Stimulated activated CD4-positive, alpha-beta T cell treated with anti-CD3 and anti-CD28 coated beads, Interleukin-1b, Interleukin-23, amount 100 ng/mL, for 24 hours (primary cell): ENCODE measurements around the gene ANKRD45.
"Not testable (repeated sequence)": the region's sequence is repeated elsewhere in the genome, so short reads cannot be mapped to it uniquely, and the experiment has no call there.

Experiments used
- DNase-seq, 4 experiments: peaks; one replicate each; pipeline ENCODE4 v3.0.0-alpha.2; 2020; ENCODE audit warnings: low read depth in 4 of 4, low spot score in 1 of 4

Gene ANKRD45

GRCh38 chr1:173573596-173573995, 96.1 kb downstream of the ANKRD45 start:
- DNase-seq, result no peak

DNA sequence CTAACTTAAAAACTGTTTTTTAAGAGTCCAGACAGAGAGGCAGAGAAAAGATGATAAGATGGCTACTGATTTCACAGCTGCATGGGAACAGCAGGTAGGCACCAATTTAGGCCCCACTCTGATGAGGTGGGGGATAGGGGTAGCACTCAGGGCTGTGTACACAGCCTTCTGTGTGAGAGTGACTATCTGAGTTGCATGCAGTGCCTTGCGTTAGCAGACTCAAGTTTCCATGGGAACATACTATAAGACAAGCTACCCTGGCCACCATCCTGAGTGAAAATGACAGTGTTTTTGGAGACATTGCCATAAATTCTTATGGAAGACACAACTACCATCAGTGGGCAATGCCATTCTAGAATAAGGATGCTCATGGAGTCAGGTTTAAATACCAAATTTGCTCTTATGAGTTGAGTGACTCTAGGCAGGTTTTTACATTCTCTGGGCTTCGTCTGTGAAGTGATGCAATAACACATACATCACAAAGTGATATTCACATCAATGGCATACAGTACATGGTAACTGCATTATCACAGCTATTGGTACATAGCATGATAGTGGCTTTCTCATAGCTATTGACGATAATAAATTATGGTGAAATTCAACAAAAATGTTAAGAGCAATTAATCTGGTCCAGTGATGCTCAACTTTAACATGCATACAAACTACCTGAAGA, 97.3 kb downstream of the ANKRD45 start:
- DNase-seq, result no peak

DNA sequence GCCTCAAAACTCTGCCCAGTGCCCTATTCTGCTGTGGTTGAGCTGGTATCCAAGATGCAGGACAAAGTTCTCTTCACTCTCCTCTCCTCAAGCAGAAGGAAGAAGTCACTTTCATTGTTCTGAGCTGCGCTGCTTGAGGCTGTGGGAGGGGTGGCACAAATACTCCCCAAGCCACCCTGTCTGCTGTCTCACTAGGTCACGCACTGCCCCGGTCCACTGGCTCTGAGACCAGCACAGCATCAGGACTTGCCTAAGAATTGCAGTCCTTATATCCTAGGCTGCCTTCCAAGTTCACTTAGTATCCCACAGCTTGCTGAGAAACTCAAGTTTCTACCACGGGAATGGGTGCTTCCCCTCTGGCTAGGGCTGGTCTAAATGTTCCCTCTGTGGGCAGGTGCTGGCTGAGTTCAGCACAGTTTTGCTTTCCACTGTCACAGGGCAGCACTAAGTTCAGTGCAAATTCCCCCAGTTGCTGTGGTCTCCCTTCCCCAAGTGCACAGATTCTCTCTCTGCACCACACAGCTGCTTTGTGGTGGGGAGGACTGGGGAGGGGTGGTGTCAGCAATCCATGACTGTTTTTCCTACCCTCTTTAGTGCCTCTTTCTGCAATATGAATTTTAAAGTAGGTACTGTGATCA, 99.2 kb downstream of the ANKRD45 start:
- no peak for DNase-seq

GRCh38 chr1:173568483-173568882, 101.2 kb downstream of the ANKRD45 start:
- DNase-seq, result no peak

- not testable (repeated sequence) for DNase-seq
Measured at GRCh38 chr1:173563846-173564245, 105.8 kb downstream of the ANKRD45 start.

GRCh38 chr1:173562813-173563212, 106.8 kb downstream of the ANKRD45 start:
- no peak for DNase-seq

DNA sequence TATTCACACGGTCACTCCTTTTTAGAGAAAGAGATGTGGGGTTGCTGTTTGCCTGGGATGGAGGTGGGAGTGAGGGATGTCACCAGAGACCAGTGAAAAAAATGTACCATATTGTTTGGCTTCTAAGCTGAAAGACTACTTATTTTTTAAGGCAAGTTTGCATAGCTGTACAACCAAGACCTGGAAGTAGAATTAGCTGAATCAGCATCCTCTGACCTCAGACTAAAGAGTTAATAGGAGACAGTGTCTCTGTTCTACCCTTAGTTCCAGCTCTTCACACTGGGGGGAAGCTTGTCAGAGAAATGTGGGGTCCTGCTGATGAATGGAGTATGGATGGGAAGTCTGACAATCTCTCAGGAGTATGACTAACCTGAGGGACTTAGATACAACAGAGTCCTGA, 108.4 kb downstream of the ANKRD45 start:
- DNase-seq, result no peak

DNA sequence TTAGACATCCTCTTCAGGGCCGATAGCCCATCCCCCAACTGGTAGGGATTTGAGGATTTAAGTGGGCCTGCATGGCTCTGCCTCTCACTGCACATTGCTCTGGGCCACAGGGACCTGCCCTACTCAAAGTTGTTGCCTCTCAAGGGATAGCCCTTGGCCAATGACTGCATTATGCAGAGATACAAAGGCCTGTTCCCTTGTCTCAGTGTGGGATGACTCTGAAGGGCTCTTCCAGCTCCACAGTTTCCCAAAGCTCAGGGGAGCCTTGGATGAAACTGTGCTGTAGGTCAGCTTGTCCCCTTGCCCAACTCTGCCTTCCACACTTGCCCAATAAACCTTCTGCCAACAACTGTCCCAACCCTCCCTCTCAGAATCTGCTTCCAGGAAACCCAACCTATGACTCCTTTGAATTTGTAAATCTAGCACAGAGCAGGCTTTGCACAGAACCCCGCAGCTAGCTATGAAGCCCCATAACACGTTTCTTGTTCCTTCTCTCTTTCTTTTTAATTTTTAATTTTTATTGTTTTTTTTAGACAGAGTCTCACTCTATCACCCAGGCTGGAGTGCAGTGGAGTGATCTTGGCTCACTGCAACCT, 109.3 kb downstream of the ANKRD45 start:
- no peak for DNase-seq
